NCI-H1436 treated with DMSO at 0.1 percent for 48 hours (cell line): ENCODE data around the gene SLC25A33.
"Not testable (repeated sequence)": the region's sequence is repeated elsewhere in the genome, so short reads cannot be mapped to it uniquely, and the experiment has no call there.

Experiments
- DNase-seq: peaks from one replicate; lab custom pipeline; 2025; lab: John Stamatoyannopoulos, UW

The SLC25A33 gene

DNA sequence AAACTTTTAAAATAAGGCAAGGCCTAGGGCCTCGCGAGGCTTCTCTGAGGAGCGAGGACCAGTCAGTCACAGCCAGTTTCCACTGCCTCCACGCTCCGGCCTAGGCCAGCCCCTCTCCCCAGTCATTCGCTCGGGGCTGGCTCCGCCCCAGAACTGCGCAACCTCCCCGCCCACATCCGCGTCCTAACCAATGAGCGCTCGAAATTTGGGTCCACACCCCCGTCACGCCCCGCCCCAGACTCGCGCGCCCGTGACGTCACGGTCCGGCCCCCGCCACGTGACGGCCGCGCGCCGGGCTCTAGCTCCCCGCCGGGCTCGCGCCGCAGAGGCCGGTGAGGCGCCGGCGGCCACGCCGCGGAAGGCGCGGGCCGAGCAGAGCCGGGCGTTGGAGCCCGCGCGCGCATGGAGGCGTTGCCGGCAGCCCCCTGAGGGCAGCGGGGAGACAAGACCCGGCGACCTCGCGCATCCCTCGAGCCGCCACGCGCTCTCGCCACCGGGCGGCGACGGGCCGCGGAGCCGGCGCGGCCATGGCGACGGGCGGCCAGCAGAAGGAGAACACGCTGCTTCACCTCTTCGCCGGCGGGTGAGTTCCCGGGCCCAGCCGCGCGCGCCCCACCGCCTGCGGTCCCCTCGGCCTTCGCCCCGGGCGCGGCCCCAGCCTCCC lies at the start of gene SLC25A33:
SLC25A33 (plus strand) TSS at position 301 of the 664 bp plus-strand sequence; CDS start at position 528, 227 bp downstream.
- DNase-seq = peak; percentile 55

- DNase-seq = no peak
These were observed 48.5 kb upstream of the SLC25A33 start for GRCh38 chr1:9490605-9491339.

GRCh38 chr1:9493326-9493725 lies 45.9 kb upstream of the SLC25A33 start:
- no peak for DNase-seq

DNA sequence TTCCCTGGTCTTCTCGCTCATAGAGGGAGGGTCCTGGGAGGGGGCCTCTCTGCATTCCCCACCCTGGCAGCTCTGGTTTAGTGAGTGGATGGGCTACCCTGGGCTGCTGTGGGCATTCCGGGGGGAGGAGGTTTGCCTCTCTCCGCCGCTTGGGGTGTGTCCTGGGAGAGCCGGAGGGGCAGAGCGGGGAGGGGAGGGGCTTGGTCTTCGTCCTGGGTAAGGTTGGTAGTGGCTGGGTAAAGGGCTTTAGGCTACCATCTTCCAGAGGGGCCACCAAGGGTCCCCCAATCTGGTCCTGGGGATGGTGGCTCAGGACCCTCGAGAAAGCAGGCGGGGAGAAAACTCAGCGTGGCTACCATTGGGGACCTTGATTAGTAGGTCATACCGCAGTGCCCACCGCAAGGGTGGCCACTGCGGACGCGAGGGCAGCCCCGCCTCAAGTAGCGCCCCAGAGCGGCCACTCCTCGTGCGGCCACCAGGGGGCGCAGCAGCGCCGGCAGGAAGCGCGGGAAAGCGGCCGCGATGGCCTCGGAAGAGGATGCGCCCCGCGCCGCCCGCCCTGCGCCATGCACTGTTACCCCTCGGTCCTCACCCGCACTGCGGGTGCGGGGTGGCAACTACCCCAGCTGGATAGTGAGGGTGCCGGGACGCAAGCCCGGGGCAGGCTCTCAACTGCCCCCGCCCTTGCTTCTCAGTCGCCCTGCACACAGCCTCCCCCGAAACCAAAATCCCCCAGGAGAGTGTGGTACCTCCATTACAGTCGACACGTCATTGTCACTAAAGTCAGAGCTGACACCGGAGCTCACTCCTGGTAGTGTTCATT lies 44.1 kb upstream of the SLC25A33 start:
- DNase-seq = no peak

DNA sequence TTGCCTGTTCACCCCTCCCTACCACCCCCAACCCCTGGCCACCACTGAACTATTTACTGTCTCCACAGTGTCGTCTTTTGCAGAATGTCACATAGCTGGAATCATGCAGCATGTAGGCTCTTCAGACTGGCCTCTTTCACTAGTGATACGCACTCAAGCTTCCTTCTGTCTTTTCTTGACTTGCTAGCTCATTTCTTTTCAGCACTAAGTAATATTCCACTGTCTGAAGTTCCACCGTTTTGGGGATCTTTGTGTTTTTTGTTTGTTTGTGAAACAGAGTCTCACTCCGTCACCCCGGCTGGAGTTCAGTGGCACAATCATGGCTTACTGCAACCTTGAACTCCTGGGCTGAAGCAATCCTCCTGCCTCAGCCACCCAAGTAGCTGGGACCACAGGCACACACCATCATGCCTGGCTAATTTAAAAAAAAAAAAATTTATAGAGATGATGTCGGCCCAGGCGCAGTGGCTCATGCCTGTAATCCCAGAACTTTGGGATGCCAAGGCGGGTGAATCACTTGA lies 43.4 kb upstream of the SLC25A33 start:
- no peak for DNase-seq

- no peak for DNase-seq
These were observed 38.2 kb upstream of the SLC25A33 start for GRCh38 chr1:9500756-9501754.

DNA sequence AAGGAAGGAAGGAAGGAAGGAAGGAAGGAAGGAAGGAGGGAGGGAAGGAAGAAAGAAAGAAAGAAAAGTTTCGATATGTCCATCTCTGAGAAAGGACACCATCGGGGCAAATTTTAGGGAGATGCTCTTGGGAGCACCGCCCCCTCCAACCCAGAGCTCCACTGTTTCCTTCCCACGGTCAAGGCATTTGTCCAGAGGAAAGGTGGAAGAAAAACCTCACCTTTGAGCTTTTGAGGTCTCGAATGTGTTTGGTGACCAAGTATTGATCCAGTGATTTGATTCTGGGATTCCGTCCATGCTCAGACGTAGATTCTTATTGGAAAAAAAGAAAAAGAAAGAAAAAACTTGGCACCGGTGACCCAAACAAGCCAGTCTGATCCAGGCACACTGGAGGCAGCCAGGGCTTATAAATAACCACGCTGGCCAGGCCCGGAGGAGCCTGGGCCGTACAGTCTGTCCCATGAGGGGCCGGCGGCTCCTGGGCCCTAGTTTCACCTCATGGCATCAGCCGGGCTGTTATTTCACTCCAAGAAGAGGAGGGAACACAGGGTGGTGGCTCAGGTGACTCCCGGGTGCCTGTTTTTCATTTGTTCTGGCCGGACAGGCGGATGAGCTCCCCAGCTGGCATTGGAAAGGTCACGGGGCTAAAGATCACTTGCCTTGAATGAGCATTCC lies 36.1 kb upstream of the SLC25A33 start:
- DNase-seq = no peak

DNA sequence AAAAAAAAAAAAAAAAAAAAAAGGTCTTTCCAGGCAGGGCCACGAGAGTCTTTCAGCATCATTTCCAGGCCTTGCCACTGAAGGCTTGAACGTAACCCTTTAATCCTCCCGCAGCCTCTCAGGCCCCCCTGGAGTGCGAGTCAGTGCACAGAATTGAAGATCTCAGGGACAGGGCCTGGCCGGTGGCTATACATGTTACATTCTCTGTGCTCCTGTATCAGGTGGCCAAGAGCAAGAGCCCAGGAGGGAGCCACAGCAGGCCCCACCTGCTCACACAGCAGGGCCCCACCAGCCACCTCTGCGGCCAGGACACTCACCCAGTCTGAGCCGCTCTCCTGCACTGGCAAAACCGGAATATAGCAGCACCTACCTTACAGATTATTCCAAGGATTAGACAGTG lies 34.1 kb upstream of the SLC25A33 start:
- DNase-seq = no peak

DNA sequence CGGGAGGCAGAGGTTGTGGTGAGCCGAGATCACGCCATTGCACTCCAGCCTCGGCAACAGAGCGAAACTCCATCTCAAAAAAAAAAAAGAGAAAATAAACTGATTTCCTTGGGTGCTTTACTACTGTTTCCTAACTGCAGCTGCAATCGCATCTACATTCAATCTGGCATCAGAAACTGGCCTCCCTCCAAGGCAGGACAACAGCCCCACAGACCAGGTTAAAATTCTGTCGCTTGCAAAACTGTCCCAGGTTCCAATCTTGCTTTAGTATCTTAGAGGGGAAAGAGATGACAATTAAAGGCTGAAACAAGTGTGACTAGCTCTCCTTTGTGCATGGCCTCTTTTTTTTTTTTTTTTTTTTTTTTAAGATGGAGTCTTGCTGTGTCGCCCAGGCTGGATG lies 32.4 kb upstream of the SLC25A33 start:
- DNase-seq = no peak

- DNase-seq = no peak
These were observed 29.1 kb upstream of the SLC25A33 start for GRCh38 chr1:9510130-9510529.

DNA sequence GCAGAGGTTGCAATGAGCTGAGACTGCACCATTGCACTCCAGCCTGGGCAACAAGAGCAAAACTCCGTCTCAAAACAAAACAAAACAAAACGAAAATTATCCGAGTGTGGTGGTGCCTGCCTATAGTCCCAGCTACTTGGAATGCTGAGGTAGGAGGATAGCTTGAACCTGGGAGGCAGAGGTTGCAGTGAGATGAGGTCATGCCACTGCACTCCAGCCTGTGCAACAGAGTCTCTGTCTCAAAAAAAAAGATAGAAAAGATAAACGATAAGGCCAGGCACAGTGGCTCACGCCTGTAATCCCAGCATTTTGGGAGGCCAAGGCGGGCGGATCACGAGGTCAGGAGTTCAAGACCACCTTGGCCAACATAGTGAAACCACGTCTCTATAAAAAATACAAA lies 23.7 kb upstream of the SLC25A33 start:
- not testable (repeated sequence) for DNase-seq

DNA sequence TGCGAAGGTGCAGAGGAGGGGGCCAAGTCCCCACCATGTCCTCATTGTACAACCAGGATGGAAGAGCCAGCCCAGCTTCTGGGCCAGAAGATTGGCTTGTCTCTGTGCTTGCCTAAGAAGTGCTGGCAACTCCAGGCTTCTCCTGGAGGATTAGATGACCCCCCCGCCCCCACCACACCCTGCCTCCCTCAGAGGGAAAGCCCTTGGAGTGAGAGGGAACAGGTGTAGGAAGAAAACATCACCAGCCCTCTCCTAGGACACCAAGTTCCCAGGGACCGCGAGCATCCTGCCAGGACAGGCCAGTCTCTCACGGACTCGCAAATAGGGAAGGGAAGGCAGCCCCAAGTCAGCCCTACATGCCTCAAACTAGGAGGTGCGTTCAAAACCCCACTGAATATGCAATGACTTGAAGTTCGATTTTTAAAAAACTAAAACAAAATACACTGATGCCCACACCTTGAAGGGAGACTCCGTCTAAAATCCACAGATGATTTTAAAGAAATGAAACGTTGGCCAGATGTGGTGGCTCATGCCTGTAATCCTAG lies 20.7 kb upstream of the SLC25A33 start:
- no peak for DNase-seq

DNA sequence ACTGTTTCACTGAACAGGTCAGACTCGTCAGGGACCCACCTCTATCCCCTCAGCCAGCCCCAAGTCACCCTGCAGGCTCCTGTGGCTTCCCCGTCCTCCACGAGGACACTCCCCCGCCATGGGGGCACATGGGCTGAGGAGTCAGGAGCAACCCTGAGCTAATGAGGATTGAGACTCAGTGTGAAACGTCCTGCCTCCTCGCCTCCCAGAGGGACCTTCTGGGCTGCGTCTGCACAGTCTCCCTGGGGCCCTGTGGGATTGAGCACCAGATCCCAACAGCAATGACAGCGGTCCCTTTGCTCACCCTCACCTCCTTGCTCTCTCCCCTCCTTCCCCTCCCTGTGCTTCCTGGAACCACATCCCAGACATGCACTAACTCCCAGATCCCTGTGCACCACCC lies 18.9 kb upstream of the SLC25A33 start:
- no peak for DNase-seq

- DNase-seq = peak; percentile 3
These were observed 10.1 kb upstream of the SLC25A33 start for GRCh38 chr1:9529190-9529589.

GRCh38 chr1:9530320-9530719 lies 8.9 kb upstream of the SLC25A33 start:
- no peak for DNase-seq

- DNase-seq = no peak
These were observed 4.3 kb upstream of the SLC25A33 start for GRCh38 chr1:9534953-9535352.

GRCh38 chr1:9536301-9536700 lies 3.0 kb upstream of the SLC25A33 start:
- DNase-seq = no peak

DNA sequence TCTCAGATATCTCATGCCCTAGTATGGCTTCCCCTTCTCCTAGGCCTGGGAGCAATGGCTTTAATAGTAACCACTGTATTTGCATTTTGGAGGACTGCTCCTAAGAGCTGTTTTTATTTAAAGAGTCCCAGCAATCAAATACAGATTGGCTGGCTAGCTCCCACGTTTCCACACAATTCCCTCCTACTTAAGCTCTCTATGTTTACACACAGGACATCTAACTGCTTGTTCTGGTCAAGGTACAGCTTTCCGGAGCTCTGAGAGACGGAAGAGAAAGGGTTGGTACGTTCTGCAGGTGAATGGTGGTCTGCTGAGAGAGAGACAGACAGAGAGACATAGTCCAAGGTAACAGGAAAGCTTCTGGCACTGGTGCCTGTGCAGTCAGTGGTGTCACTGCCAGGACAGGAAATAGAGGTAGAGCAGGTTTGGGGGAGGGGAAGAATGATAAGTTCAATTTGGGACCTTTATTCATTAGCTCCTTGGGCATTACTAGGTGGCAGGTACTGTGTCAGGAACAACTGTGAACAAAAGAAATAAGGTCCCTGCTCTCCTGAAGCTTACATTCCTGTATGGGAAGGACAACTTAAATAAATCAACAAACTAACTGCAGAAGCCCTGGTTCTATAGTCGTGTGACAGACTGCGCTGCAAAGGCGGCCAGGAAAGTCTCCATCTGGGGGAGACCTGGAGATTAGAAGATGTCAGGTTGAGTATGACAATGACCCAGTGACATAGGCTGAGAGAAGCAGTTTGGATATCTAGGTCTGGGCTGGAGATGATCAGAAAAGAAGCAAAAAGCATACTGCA lies 1.2 kb upstream of the SLC25A33 start:
- DNase-seq = no peak

DNA sequence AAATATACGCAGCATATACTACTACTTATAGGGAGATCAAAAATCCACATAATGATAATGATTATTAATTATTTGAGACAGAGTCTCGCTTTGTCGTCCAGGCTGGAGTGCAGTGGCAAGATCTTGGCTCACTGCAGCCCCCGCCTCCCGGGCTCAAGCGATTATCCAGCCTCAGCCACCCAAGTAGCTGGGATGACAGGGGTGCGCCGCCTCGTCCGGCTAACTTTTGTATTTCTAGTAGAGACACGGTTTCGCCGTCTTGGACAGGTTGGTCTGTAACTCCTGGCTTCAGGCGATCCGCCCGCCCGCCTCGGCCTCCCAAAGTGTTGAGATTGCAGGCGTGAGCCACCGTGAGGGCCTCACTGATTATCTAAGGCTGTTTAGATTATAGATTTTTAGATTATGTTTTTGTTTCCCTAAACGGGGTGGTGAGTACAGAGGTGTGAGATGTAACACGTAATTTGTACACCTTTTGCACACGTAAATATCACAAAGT lies 548 bp upstream of the SLC25A33 start:
- DNase-seq = no peak
